H1 (cell line): ENCODE measurements around the gene ACSL3. TPM values are rescaled to one million over a fixed set of nuclear protein-coding genes. Genes with fewer than 3 reads are reported as not detected.

Source experiments
- CTCF ChIA-PET: fragments of 300-600 bp; sonication (Branson Sonifier 250); formaldehyde crosslinking; loops from one replicate; lab custom pipeline; 2021; ENCODE audit not compliant: partially characterized antibody; lab: Charles Lee
- POLR2A ChIA-PET: fragments of 300-600 bp; sonication (Branson Sonifier 250); formaldehyde crosslinking; loops from one replicate; lab custom pipeline; 2021; ENCODE audit warnings: inconsistent platforms; ENCODE audit not compliant: partially characterized antibody; lab: Charles Lee
- DNase-seq, 2 experiments: peaks; one replicate each; pipeline versions ENCODE4 v3.0.0 to v3.0.0-alpha.2; 2010 to 2022; ENCODE audit warnings: low spot score in 2 of 2, low read depth in 1 of 2, mixed read lengths in 1 of 2
- FAIRE-seq: peaks from 2 replicates; lab custom pipeline; 2011; peaks lifted over from hg19 to GRCh38; lab: Jason Lieb, UNC
- H2AFZ ChIP-seq: 2 replicates; pipeline ENCODE4 v1.8.1; 2012; ENCODE audit warnings: low read length, inconsistent platforms
- H2AK5ac ChIP-seq: 2 replicates; pipeline ENCODE4 v1.6.1; 2013; ENCODE audit warnings: low read depth, low read length
- H2BK120ac ChIP-seq: replicated peaks from 2 replicates; pipeline ENCODE3; 2013; ENCODE audit warnings: low read depth, low read length, inconsistent platforms
- H2BK12ac ChIP-seq: 2 replicates; pipeline ENCODE4 v1.6.1; 2013; ENCODE audit warnings: low read depth, low read length
- H2BK15ac ChIP-seq: 2 replicates; pipeline ENCODE4 v1.6.1; 2013; ENCODE audit warnings: low read length
- H2BK20ac ChIP-seq: 2 replicates; pipeline ENCODE4 v1.6.1; 2013; ENCODE audit warnings: low read length
- H2BK5ac ChIP-seq: 2 replicates; pipeline ENCODE4 v1.6.1; 2013; ENCODE audit warnings: low read depth, low read length
- H3K14ac ChIP-seq: 2 replicates; pipeline ENCODE4 v1.6.1; 2013; ENCODE audit warnings: inconsistent platforms; ENCODE audit not compliant: insufficient read length
- H3K18ac ChIP-seq: 2 replicates; pipeline ENCODE4 v1.6.1; 2013; ENCODE audit warnings: low read length; ENCODE audit errors: extremely low read depth
- H3K23ac ChIP-seq: 2 replicates; pipeline ENCODE4 v1.6.1; 2013; ENCODE audit warnings: inconsistent platforms; ENCODE audit not compliant: insufficient read length
- H3K23me2 ChIP-seq: 2 replicates; pipeline ENCODE4 v1.6.1; 2013; ENCODE audit warnings: low read depth, low read length
- H3K27ac ChIP-seq: 2 replicates; pipeline ENCODE4 v1.6.1; 2011; ENCODE audit warnings: low read depth, low read length, inconsistent platforms
- H3K27me3 ChIP-seq, 4 experiments: replicated peaks in 1 of 4; 1 replicate in 1 of 4; 2 replicates in 3 of 4; pipeline versions ENCODE4 v1.6.1 to v1.8.1; 2011 to 2013; ENCODE audit warnings: low read length in 3 of 4, mild to moderate bottlenecking in 3 of 4, inconsistent platforms in 2 of 4, mixed read lengths in 2 of 4, moderate library complexity in 1 of 4; ENCODE audit not compliant: control insufficient read depth in 3 of 4, insufficient read depth in 3 of 4; ENCODE audit errors: extremely low read depth in 1 of 4
- H3K36me3 ChIP-seq, 4 experiments: 2 replicates each; pipeline versions ENCODE4 v1.6.1 to v1.8.1; 2011 to 2013; ENCODE audit warnings: mild to moderate bottlenecking in 4 of 4, low read length in 3 of 4, moderate library complexity in 2 of 4, control low read depth in 1 of 4, inconsistent platforms in 1 of 4; ENCODE audit not compliant: insufficient read depth in 4 of 4, control insufficient read depth in 2 of 4
- H3K4ac ChIP-seq: replicated peaks from 2 replicates; pipeline ENCODE3; 2013; ENCODE audit warnings: low read length, low read depth, mixed read lengths, inconsistent platforms; ENCODE audit not compliant: insufficient read length
- H3K4me1 ChIP-seq, 4 experiments: replicated peaks in 1 of 4; 1 replicate in 1 of 4; 2 replicates in 3 of 4; pipeline versions ENCODE4 v1.6.1 to v1.8.1; 2011 to 2013; ENCODE audit warnings: low read length in 3 of 4, inconsistent platforms in 2 of 4, mixed read lengths in 1 of 4; ENCODE audit not compliant: insufficient read depth in 4 of 4, control insufficient read depth in 3 of 4
- H3K4me2 ChIP-seq, 2 experiments: 2 replicates each; pipeline versions ENCODE4 v1.6.1 to v1.8.1; 2011 to 2013; ENCODE audit warnings: low read depth in 2 of 2, low read length in 2 of 2, control low read depth in 1 of 2, inconsistent platforms in 1 of 2, mild to moderate bottlenecking in 1 of 2; ENCODE audit not compliant: insufficient read depth in 1 of 2
- H3K4me3 ChIP-seq, 4 experiments: fragments of 200-600, 300-600 bp in 1 of 4; sonication (generic), shearing (Covaris generic), sonication (Bioruptor Twin) in 1 of 4; 2 replicates each; pipeline versions ENCODE4 v1.5.1 to v1.8.1; 2011 to 2016; ENCODE audit warnings: low read length in 4 of 4, low read depth in 3 of 4, control low read depth in 2 of 4, inconsistent platforms in 2 of 4, mild to moderate bottlenecking in 2 of 4, mixed read lengths in 1 of 4, moderate library complexity in 1 of 4; ENCODE audit not compliant: insufficient read depth in 2 of 4; ENCODE audit errors: extremely low read depth in 1 of 4
- H3K56ac ChIP-seq: replicated peaks from 2 replicates; pipeline ENCODE3; 2013; ENCODE audit warnings: low read depth, mild to moderate bottlenecking, mixed read lengths, low read length, inconsistent platforms; ENCODE audit not compliant: insufficient read length
- H3K79me1 ChIP-seq: 2 replicates; pipeline ENCODE4 v1.6.1; 2013; ENCODE audit warnings: low read depth, low read length, control low read depth
- H3K79me2 ChIP-seq, 2 experiments: 2 replicates each; pipeline versions ENCODE4 v1.6.1 to v1.8.1; 2012 to 2013; ENCODE audit warnings: low read length in 2 of 2, mild to moderate bottlenecking in 2 of 2, inconsistent platforms in 1 of 2; ENCODE audit not compliant: insufficient read depth in 2 of 2, control insufficient read depth in 1 of 2
- H3K9ac ChIP-seq, 4 experiments: replicated peaks in 1 of 4; 1 replicate in 1 of 4; 2 replicates in 3 of 4; pipeline versions ENCODE4 v1.6.1 to v1.8.1; 2011 to 2013; ENCODE audit warnings: low read depth in 3 of 4, low read length in 3 of 4, control low read depth in 2 of 4, mild to moderate bottlenecking in 2 of 4, moderate library complexity in 2 of 4, inconsistent platforms in 1 of 4; ENCODE audit errors: extremely low read depth in 1 of 4
- H3K9me3 ChIP-seq, 2 experiments: 2 replicates each; pipeline versions ENCODE4 v1.6.1 to v1.8.1; 2012 to 2013; ENCODE audit warnings: mild to moderate bottlenecking in 2 of 2, moderate library complexity in 2 of 2, control low read depth in 1 of 2, inconsistent platforms in 1 of 2, low read depth in 1 of 2, low read length in 1 of 2, mixed read lengths in 1 of 2; ENCODE audit not compliant: insufficient read depth in 2 of 2
- H4K20me1 ChIP-seq, 2 experiments: replicated peaks in 1 of 2; 2 replicates each; pipeline versions ENCODE3 to v1.8.1; 2011 to 2013; ENCODE audit warnings: inconsistent platforms in 2 of 2, low read length in 2 of 2, mild to moderate bottlenecking in 1 of 2; ENCODE audit not compliant: insufficient read depth in 2 of 2, control insufficient read depth in 1 of 2
- H4K5ac ChIP-seq: 2 replicates; pipeline ENCODE4 v1.6.1; 2013; ENCODE audit warnings: low read length, low read depth, mixed read lengths, inconsistent platforms; ENCODE audit not compliant: insufficient read length
- H4K8ac ChIP-seq: 2 replicates; pipeline ENCODE4 v1.8.0; 2013; ENCODE audit warnings: mild to moderate bottlenecking, moderate library complexity, low read length, inconsistent platforms; ENCODE audit not compliant: insufficient read depth; ENCODE audit errors: extremely low read depth
- H4K91ac ChIP-seq: replicated peaks from 2 replicates; pipeline ENCODE3; 2013; ENCODE audit warnings: low read length, mixed read lengths, inconsistent platforms; ENCODE audit not compliant: insufficient read length
- CBX5 ChIP-seq: fragments of 300-800, 300-1000 bp; sonication (generic); IDR thresholded peaks from 2 replicates; pipeline ENCODE4 v1.7.1; 2016; ENCODE audit warnings: antibody characterized with exemption, low read length, low read depth
- CEBPB ChIP-seq: IDR thresholded peaks from 2 replicates; pipeline ENCODE4 v1.6.1; 2012; ENCODE audit warnings: low read depth, low read length
- WGBS, 2 experiments: shearing (Covaris generic) in 1 of 2; methylation state at CpG; one replicate each; pipeline versions ENCODE4 v1.1.6 to v1.1.7; 2013 to 2015; ENCODE audit warnings: low lambda C conversion rate in 2 of 2, mixed read lengths in 2 of 2, inconsistent platforms in 1 of 2, low coverage in 1 of 2, missing lambda C conversion rate in 1 of 2; ENCODE audit not compliant: insufficient replicate concordance in 2 of 2, insufficient coverage in 1 of 2, insufficient read length in 1 of 2; ENCODE audit errors: extremely low coverage in 1 of 2, missing lambda C conversion rate in 1 of 2; 5-methylcytosine and 5-hydroxymethylcytosine counted together
- polyA plus RNA-seq, 7 experiments: library from polyadenylated mRNA; depleted of rRNA in 3 of 7; stranded (reverse) in 5 of 7; unstranded in 2 of 7; fragments of >200 nt in 5 of 7; fragments of 200-250 nt in 2 of 7; gene quantifications; 1 replicate in 5 of 7; 2 replicates in 1 of 7; 4 replicates in 1 of 7; pipeline versions ENCODE4 v1.2.1 to v1.2.3, GENCODE V29; 2011 to 2013; ENCODE audit warnings: missing spikeins in 2 of 7, mixed read lengths in 2 of 7
- total RNA-seq: library from RNA; stranded (reverse); fragmentation: NEBNext Ultra II Directional; extraction: Animal tissue kit (Norgen Biotek cat#: 25700); gene quantifications from 2 replicates; pipeline ENCODE4 v1.2.1, GENCODE V29; 2021

Gene ACSL3
- total and polyA plus RNA-seq, 2 of the 8 experiments (the other 6 are each of a cell fraction or from before 2014, with no cell fraction given): 37.5 to 98.1 TPM

- H4K20me1 ChIP-seq: peaks cover 0 to 6% of the 10 kb centered on the region in 2 experiments
- POLR2A ChIA-PET: no interaction called here
Observed at GRCh38 chr2:222935688-222936298, 75.0 kb downstream of the ACSL3 start.

More at GRCh38 chr2:222935688-222936298, 75.0 kb downstream of the ACSL3 start:
- H2BK12ac ChIP-seq: no peak overlapping the region
- peaks cover 9 to 52% (median 28%) of the 10 kb centered on the region in 4 experiments for H3K36me3 ChIP-seq
- H3K23ac ChIP-seq: no peak overlapping the region
- no peak overlapping the region for H2BK20ac ChIP-seq
- no peaks in the 10 kb centered on the region for H3K23me2 ChIP-seq
- no peak overlapping the region for H2AFZ ChIP-seq
- no peak overlapping the region for H3K18ac ChIP-seq
- no peak overlapping the region for H2AK5ac ChIP-seq
- H2BK5ac ChIP-seq: no peak overlapping the region
- no peak overlapping the region for H3K14ac ChIP-seq
- CTCF ChIA-PET: interaction anchor here (0.8 kb wide), 1 partner anchor 241 kb away, joined by 3 read pairs; no protein-coding TSS in a partner anchor
- H3K56ac ChIP-seq: no peak overlapping the region
- DNase-seq (no peak), FAIRE-seq (no peak)
- H3K4me1 ChIP-seq: peaks cover 0 to 6% (median 1%) of the 10 kb centered on the region in 4 experiments; a peak in 3 of 7 replicates
- no peak overlapping the region for H3K4me3 ChIP-seq
- TF ChIP-seq CEBPB: peak; percentile 56; the same call in 1 of the 2 replicates
- TF ChIP-seq CBX5: no peak
- no peak overlapping the region for H4K5ac ChIP-seq
- WGBS, 2 experiments: 90 to 100% methylated on average over 1 to 4 of the region's 4 CpGs
- no peak overlapping the region for H3K4ac ChIP-seq
- H2BK15ac ChIP-seq: no peak overlapping the region
- no peak overlapping the region for H3K27ac ChIP-seq
- H3K9ac ChIP-seq: no peak overlapping the region
- no peak overlapping the region for H4K91ac ChIP-seq
- no peak overlapping the region for H3K4me2 ChIP-seq
- H3K79me2 ChIP-seq: peaks cover 0 to 5% of the 10 kb centered on the region in 2 experiments; a peak in 1 of 4 replicates
- no peaks in the 10 kb centered on the region for H3K27me3 ChIP-seq
- no peaks in the 10 kb centered on the region; the same call in 1 of the 2 replicates for H3K79me1 ChIP-seq
- no peak overlapping the region for H2BK120ac ChIP-seq
- H4K8ac ChIP-seq: no peak overlapping the region
- H3K9me3 ChIP-seq: no peaks in the 10 kb centered on the region
